SU-DHL-6 (cell line): ENCODE results near the gene ANKRD42.

Experiments
- H2AFZ ChIP-seq: fragments of 200-600 bp; sonication (generic); 2 replicates; pipeline ENCODE4 v1.6.1; 2014; ENCODE audit warnings: low read depth, mild to moderate bottlenecking, moderate library complexity, mixed read lengths, antibody characterized with exemption, low read length; ENCODE audit not compliant: severe bottlenecking
- H3F3A ChIP-seq: fragments of 200-600 bp; shearing (Covaris generic); 2 replicates; pipeline ENCODE4 v1.6.0; 2016; ENCODE audit warnings: antibody characterized with exemption, mild to moderate bottlenecking; ENCODE audit not compliant: insufficient read depth
- H3K27ac ChIP-seq: fragments of 200-600 bp; sonication (generic); 2 replicates; pipeline ENCODE4 v1.5.1; 2016; ENCODE audit warnings: low read depth, mild to moderate bottlenecking, low read length, moderate library complexity, mixed read lengths
- H3K27me3 ChIP-seq: fragments of 200-600 bp; sonication (generic), shearing (Covaris generic); 2 replicates; pipeline ENCODE4 v1.6.0; 2014; ENCODE audit warnings: mild to moderate bottlenecking, low read length
- H3K36me3 ChIP-seq: fragments of 200-600 bp; sonication (generic); 2 replicates; pipeline ENCODE4 v1.6.1; 2014; ENCODE audit warnings: mild to moderate bottlenecking, low read length, mixed read lengths
- H3K4me2 ChIP-seq: fragments of 300-600, 200-600 bp; shearing (Covaris generic), sonication (generic); 2 replicates; pipeline ENCODE4 v1.6.0; 2014; ENCODE audit warnings: low read length, low read depth, mild to moderate bottlenecking; ENCODE audit not compliant: poor library complexity, severe bottlenecking
- H3K4me3 ChIP-seq: fragments of 200-600 bp; sonication (generic); 2 replicates; pipeline ENCODE4 v1.5.1; 2014; ENCODE audit warnings: antibody characterized with exemption, low read length, mild to moderate bottlenecking, mixed read lengths; ENCODE audit not compliant: insufficient read depth, poor library complexity, severe bottlenecking
- H3K79me2 ChIP-seq: fragments of 200-600 bp; sonication (generic); 2 replicates; pipeline ENCODE4 v1.6.1; 2014; ENCODE audit warnings: mild to moderate bottlenecking, low read length, moderate library complexity; ENCODE audit not compliant: insufficient read depth
- H3K9ac ChIP-seq: fragments of 200-600 bp; sonication (generic); 2 replicates; pipeline ENCODE4 v1.7.0; 2014; ENCODE audit warnings: mild to moderate bottlenecking, low read length
- H3K9me2 ChIP-seq: fragments of 200-600 bp; sonication (generic); replicated peaks from 2 replicates; pipeline ENCODE4 v1.6.1; 2014; ENCODE audit warnings: low read length; ENCODE audit not compliant: insufficient read depth
- H3K9me3 ChIP-seq: fragments of 200-600 bp; sonication (generic); 2 replicates; pipeline ENCODE4 v1.6.1; 2014; ENCODE audit warnings: low read length, mixed read lengths; ENCODE audit not compliant: insufficient read depth
- H4K20me1 ChIP-seq: fragments of 200-600 bp; sonication (generic); 2 replicates; pipeline ENCODE4 v1.6.1; 2014; ENCODE audit warnings: low read depth, mild to moderate bottlenecking, antibody characterized with exemption, low read length, moderate library complexity, mixed read lengths
- CTCF ChIP-seq: fragments of 200-600 bp; sonication (generic); IDR thresholded peaks from one replicate; pipeline ENCODE4 v1.5.1; 2017; ENCODE audit warnings: antibody characterized with exemption, mild to moderate bottlenecking, low read length, moderate library complexity; ENCODE audit not compliant: insufficient read depth, poor library complexity, severe bottlenecking
- EZH2phosphoT487 ChIP-seq: fragments of 200-600 bp; sonication (generic), shearing (Covaris generic); conservative IDR thresholded peaks from 2 replicates; pipeline ENCODE4 v1.6.1; 2018; ENCODE audit warnings: mild to moderate bottlenecking, antibody characterized with exemption, low read length, moderate library complexity, mixed read lengths

Gene ANKRD42

DNA sequence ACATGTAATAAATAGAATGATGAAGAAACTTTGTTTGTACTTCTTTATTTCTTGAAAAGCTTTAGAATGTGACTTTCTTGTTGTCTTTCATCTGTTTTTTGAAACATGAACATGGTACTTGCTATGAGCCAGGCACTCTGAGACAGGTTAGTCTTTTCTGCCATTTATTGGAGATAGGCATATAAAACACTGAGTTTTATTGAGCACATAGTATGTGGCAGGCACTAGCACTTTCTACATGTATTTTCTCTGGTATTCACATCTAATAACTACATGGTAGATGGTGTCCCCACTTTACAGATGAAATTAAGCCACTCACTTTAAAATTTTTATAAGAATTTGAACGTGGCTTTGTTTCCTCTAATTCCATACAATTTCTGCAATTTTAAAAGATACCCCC, 7.7 kb upstream of the ANKRD42 start:
- Histone ChIP-seq H3K4me2 (no peak overlapping the region), H2AFZ (no peak overlapping the region), H3K9me2 (no peaks in the 10 kb centered on the region), H3K4me3 (no peak overlapping the region), H4K20me1 (peaks cover 30% of the 10 kb centered on the region), H3F3A (peaks cover 80% of the 10 kb centered on the region), H3K9ac (no peak overlapping the region), H3K36me3 (peaks cover 49% of the 10 kb centered on the region), H3K27me3 (no peaks in the 10 kb centered on the region), H3K27ac (no peak overlapping the region), H3K79me2 (peaks cover 7% of the 10 kb centered on the region; the same call in 1 of the 2 replicates), H3K9me3 (no peaks in the 10 kb centered on the region)
- TF ChIP-seq CTCF (no peak), EZH2phosphoT487 (no peak)

DNA sequence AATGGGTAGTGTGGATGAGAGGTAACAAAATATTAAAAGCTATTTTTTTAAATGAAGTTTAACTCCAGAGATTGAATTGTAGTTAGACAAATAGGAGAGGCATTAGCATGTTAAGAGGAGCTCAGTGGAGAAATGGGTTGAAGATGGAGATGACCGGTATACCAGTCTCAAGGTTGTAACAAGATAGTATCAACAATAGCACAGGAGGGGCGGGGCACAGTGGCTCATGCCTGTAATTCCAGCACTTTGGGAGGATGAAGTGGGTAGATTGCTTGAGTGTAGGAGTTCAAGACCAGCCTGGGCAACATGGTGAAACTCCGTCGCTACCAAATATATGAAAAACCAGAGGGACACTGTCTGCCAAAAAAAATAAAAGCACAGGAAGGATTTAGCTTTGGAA, 6.0 kb upstream of the ANKRD42 start:
- Histone ChIP-seq H3K27me3 (no peaks in the 10 kb centered on the region), H2AFZ (no peak overlapping the region), H3K4me3 (no peak overlapping the region), H3K36me3 (peaks cover 36% of the 10 kb centered on the region), H3F3A (peaks cover 63% of the 10 kb centered on the region), H3K9me2 (no peaks in the 10 kb centered on the region), H3K9me3 (no peaks in the 10 kb centered on the region), H3K27ac (no peak overlapping the region), H3K9ac (no peak overlapping the region), H3K79me2 (peaks cover 10% of the 10 kb centered on the region), H4K20me1 (peaks cover 18% of the 10 kb centered on the region), H3K4me2 (no peak overlapping the region)
- no peak for TF ChIP-seq CTCF
- no peak for TF ChIP-seq EZH2phosphoT487

- H3K4me2 ChIP-seq, result no peak overlapping the region
Measured at GRCh38 chr11:83191491-83191890, 2.0 kb upstream of the ANKRD42 start.

More at GRCh38 chr11:83191491-83191890, 2.0 kb upstream of the ANKRD42 start:
- no peak overlapping the region for H3K4me3 ChIP-seq
- H3K9me2 ChIP-seq, result no peaks in the 10 kb centered on the region
- H3F3A ChIP-seq, result peaks cover 29% of the 10 kb centered on the region
- TF ChIP-seq EZH2phosphoT487 (no peak), CTCF (no peak)
- H3K27me3 ChIP-seq, result no peaks in the 10 kb centered on the region
- no peak overlapping the region for H3K27ac ChIP-seq
- peaks cover 3% of the 10 kb centered on the region for H3K36me3 ChIP-seq
- H2AFZ ChIP-seq, result no peak overlapping the region
- H3K9ac ChIP-seq, result no peak overlapping the region
- 0 out of 2 replicates have a peak, but pooled peaks cover 3% of the 10 kb centered on the region for H4K20me1 ChIP-seq
- H3K79me2 ChIP-seq, result peaks cover 19% of the 10 kb centered on the region
- H3K9me3 ChIP-seq, result no peaks in the 10 kb centered on the region
